ENCODE measurements around the gene APCS. TPM values are rescaled to one million over a fixed set of nuclear protein-coding genes. Genes with fewer than 3 reads are reported as not detected.

The APCS gene
- total RNA-seq, 1 donor from 2014 or later: not detected

- no peaks in the 10 kb centered on the region for H3K27me3 ChIP-seq (ENCODE audit: low read depth)
- TF ChIP-seq, protein P1, sequence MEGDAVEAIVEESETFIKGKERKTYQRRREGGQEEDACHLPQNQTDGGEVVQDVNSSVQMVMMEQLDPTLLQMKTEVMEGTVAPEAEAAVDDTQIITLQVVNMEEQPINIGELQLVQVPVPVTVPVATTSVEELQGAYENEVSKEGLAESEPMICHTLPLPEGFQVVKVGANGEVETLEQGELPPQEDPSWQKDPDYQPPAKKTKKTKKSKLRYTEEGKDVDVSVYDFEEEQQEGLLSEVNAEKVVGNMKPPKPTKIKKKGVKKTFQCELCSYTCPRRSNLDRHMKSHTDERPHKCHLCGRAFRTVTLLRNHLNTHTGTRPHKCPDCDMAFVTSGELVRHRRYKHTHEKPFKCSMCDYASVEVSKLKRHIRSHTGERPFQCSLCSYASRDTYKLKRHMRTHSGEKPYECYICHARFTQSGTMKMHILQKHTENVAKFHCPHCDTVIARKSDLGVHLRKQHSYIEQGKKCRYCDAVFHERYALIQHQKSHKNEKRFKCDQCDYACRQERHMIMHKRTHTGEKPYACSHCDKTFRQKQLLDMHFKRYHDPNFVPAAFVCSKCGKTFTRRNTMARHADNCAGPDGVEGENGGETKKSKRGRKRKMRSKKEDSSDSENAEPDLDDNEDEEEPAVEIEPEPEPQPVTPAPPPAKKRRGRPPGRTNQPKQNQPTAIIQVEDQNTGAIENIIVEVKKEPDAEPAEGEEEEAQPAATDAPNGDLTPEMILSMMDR (IDR thresholded peaks at IDR 0.05): no peak
- intact Hi-C loops (cut with DNase I): no loop called here
Observed at GRCh38 chr1:159584536-159584935, 3.1 kb upstream of the APCS start.

GRCh38 chr1:159591981-159592380, 4.4 kb downstream of the APCS start:
- intact Hi-C loops (cut with DNase I): no loop called here
- no peaks in the 10 kb centered on the region for H3K4me1 ChIP-seq
- H3K36me3 ChIP-seq: no peaks in the 10 kb centered on the region
- no peaks in the 10 kb centered on the region for H3K9me3 ChIP-seq
- DNase-seq: no peak
- TF ChIP-seq, protein P1 (IDR thresholded peaks at IDR 0.05): no peak
- H3K27me3 ChIP-seq (ENCODE audit: low read depth): no peaks in the 10 kb centered on the region
- no peak for ATAC-seq
- no peak overlapping the region for H3K27ac ChIP-seq
- no peak overlapping the region for H3K4me3 ChIP-seq

More at GRCh38 chr1:159584536-159584935, 3.1 kb upstream of the APCS start:
- H3K9me3 ChIP-seq: no peaks in the 10 kb centered on the region
- no peak for DNase-seq
- H3K4me1 ChIP-seq: no peaks in the 10 kb centered on the region
- no peak overlapping the region for H3K4me3 ChIP-seq
- no peak for ATAC-seq
- H3K36me3 ChIP-seq: no peaks in the 10 kb centered on the region
- H3K27ac ChIP-seq: no peak overlapping the region

DNA sequence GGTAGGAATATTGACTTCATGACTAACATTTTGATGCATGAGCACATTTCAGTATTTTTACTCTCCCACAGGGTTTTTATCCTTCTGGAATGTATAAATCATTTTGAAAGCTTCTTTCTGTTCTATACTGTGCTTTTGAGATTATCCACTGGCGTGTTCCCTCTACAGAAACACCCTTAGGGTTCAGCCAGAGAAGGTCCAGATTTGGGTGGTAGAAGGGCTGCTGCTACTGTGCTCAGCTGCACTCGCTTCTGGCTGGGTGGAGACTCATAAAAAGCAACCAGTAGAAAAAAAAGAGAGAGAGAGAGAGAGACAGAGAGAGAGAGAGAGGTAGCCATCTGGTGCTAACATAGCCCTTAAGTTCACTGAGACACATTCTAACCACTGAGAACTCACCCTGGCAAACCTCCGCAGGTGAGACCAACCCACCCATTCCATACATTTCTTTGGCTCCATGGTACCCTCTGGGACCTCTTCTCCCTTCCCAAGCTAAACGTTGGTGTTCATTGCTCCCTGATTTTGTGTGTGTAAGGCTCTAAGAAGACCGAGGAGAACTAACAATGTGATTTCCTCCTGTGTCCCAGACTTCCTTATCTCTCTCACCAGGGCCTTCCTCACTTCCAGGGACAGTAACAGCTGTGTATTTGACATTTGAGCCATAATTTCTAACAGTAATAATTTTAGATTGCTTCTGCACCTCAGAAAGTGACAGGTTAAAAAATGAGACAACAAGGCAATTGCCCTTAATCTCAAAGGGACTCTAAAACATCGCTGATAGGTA, 7.2 kb downstream of the APCS start:
- no peaks in the 10 kb centered on the region for H3K9me3 ChIP-seq
- no peak overlapping the region for H3K4me3 ChIP-seq
- DNase-seq: no peak
- no peak overlapping the region for H3K27ac ChIP-seq
- H3K4me1 ChIP-seq: no peaks in the 10 kb centered on the region
- TF ChIP-seq, protein P1 (IDR thresholded peaks at IDR 0.05): no peak
- H3K27me3 ChIP-seq (ENCODE audit: low read depth): no peaks in the 10 kb centered on the region
- no peak for ATAC-seq
- H3K36me3 ChIP-seq: no peaks in the 10 kb centered on the region
- intact Hi-C loops (cut with DNase I): no loop called here

DNA sequence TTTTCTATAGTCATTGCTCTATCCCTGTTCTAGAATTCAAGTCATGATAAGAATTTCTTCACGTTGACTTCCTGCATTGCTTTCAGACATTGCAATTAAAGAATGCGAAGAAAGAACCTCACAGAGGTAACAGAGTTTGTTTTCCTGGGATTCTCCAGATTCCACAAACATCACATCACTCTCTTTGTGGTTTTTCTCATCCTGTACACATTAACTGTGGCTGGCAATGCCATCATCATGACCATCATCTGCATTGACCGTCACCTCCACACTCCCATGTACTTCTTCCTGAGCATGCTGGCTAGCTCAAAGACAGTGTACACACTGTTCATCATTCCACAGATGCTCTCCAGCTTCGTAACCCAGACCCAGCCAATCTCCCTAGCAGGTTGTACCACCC, 10.6 kb downstream of the APCS start:
- Histone ChIP-seq H3K36me3 (no peaks in the 10 kb centered on the region), H3K4me3 (no peak overlapping the region), H3K27ac (no peak overlapping the region), H3K27me3 (ENCODE audit: low read depth) (no peaks in the 10 kb centered on the region), H3K9me3 (no peaks in the 10 kb centered on the region), H3K4me1 (no peaks in the 10 kb centered on the region)
- no peak for ATAC-seq
- intact Hi-C loops (cut with DNase I): no loop called here
- TF ChIP-seq, protein P1 (IDR thresholded peaks at IDR 0.05): no peak
- no peak for DNase-seq

- TF ChIP-seq, protein P1 (IDR thresholded peaks at IDR 0.05): no peak
- no peak for DNase-seq
- Histone ChIP-seq H3K4me1 (no peaks in the 10 kb centered on the region), H3K4me3 (no peak overlapping the region), H3K9me3 (no peaks in the 10 kb centered on the region), H3K36me3 (no peaks in the 10 kb centered on the region), H3K27ac (no peak overlapping the region), H3K27me3 (ENCODE audit: low read depth) (no peaks in the 10 kb centered on the region)
- intact Hi-C loops (cut with DNase I): no loop called here
- ATAC-seq: no peak
Observed at GRCh38 chr1:159600894-159601293, 13.3 kb downstream of the APCS start.

Data from lower lobe of right lung (tissue), 2 donors.